WTC11 (cell line): ENCODE data around the gene TOX2. TPM values are rescaled to one million over a fixed set of nuclear protein-coding genes. Genes with fewer than 3 reads are reported as not detected.

Experiments used
- ATAC-seq: fragments of 200-7000 bp; cut with Tn5 transposase; 2 replicates; pipeline ENCODE4 v1.10.0; 2021; ENCODE audit warnings: mild to moderate bottlenecking, moderate library complexity
- CTCF ChIA-PET: fragments of 300-600 bp; sonication (Branson Sonifier 250); formaldehyde crosslinking; loops from one replicate; lab custom pipeline; 2021; ENCODE audit warnings: antibody characterized with exemption; lab: Charles Lee
- POLR2A ChIA-PET: fragments of 350-600 bp; sonication (Branson Sonifier 250); formaldehyde crosslinking; loops from one replicate; lab custom pipeline; 2021; ENCODE audit warnings: antibody characterized with exemption; lab: Charles Lee
- DNase-seq: peaks from one replicate; pipeline ENCODE4 v3.0.0; 2021; ENCODE audit warnings: low spot score
- H3K27ac Mint-ChIP-seq: 2 replicates; pipeline ENCODE4 v1.8.0; 2021; ENCODE audit warnings: mixed read lengths
- H3K27me3 Mint-ChIP-seq: 2 replicates; pipeline ENCODE4 v1.8.0; 2021; ENCODE audit warnings: low read depth, mild to moderate bottlenecking, moderate library complexity, mixed read lengths
- H3K36me3 Mint-ChIP-seq: 2 replicates; pipeline ENCODE4 v1.8.0; 2021; ENCODE audit warnings: mixed read lengths
- H3K4me1 Mint-ChIP-seq: 2 replicates; pipeline ENCODE4 v1.8.0; 2022; ENCODE audit warnings: mixed read lengths
- H3K4me3 Mint-ChIP-seq: 2 replicates; pipeline ENCODE4 v1.8.0; 2021; ENCODE audit warnings: mild to moderate bottlenecking, moderate library complexity, mixed read lengths
- H3K9me3 Mint-ChIP-seq: 2 replicates; pipeline ENCODE4 v1.8.0; 2021; ENCODE audit warnings: mixed read lengths
- ATF1 ChIP-seq: sonication (generic); formaldehyde crosslinking; IDR thresholded peaks from 2 replicates; pipeline ENCODE4 v1.8.1; 2023; ENCODE audit warnings: mild to moderate bottlenecking, moderate library complexity, missing genetic modification reagents
- CDX4 ChIP-seq: fragments of 250-450 bp; sonication (Bioruptor Pico); IDR thresholded peaks from 2 replicates; pipeline ENCODE4 v1.9.0; 2021; ENCODE audit warnings: moderate library complexity, mild to moderate bottlenecking, inconsistent platforms, borderline replicate concordance
- ERG ChIP-seq: fragments of 250-450 bp; sonication (Bioruptor Pico); IDR thresholded peaks from 2 replicates; pipeline ENCODE4 v1.8.0; 2021; ENCODE audit warnings: mild to moderate bottlenecking
- GABPB1 ChIP-seq: sonication (generic); formaldehyde crosslinking; IDR thresholded peaks from 2 replicates; pipeline ENCODE4 v1.8.1; 2023; ENCODE audit warnings: mild to moderate bottlenecking, missing genetic modification reagents
- JAZF1 ChIP-seq: fragments of 250-450 bp; sonication (Bioruptor Pico); IDR thresholded peaks from 2 replicates; pipeline ENCODE4 v1.9.0; 2021; ENCODE audit warnings: moderate library complexity, mild to moderate bottlenecking, inconsistent platforms
- JUN ChIP-seq: sonication (generic); formaldehyde crosslinking; IDR thresholded peaks from 2 replicates; pipeline ENCODE4 v1.8.0; 2023; ENCODE audit warnings: mild to moderate bottlenecking, missing genetic modification reagents
- MAX ChIP-seq: sonication (generic); formaldehyde crosslinking; IDR thresholded peaks from 2 replicates; pipeline ENCODE4 v1.8.0; 2022; ENCODE audit warnings: mild to moderate bottlenecking, missing genetic modification reagents
- NR2C2 ChIP-seq: sonication (generic); formaldehyde crosslinking; IDR thresholded peaks from 2 replicates; pipeline ENCODE4 v1.8.0; 2022; ENCODE audit warnings: mild to moderate bottlenecking, missing genetic modification reagents
- PRRX2 ChIP-seq: fragments of 250-450 bp; sonication (Bioruptor Pico); IDR thresholded peaks from 2 replicates; pipeline ENCODE4 v1.8.0; 2021; ENCODE audit warnings: mild to moderate bottlenecking
- SMAD4 ChIP-seq: sonication (generic); formaldehyde crosslinking; IDR thresholded peaks from 2 replicates; pipeline ENCODE4 v1.8.0; 2022; ENCODE audit warnings: mild to moderate bottlenecking, missing genetic modification reagents
- SP1 ChIP-seq: sonication (generic); formaldehyde crosslinking; conservative IDR thresholded peaks from 2 replicates; pipeline ENCODE4 v1.8.1; 2022; ENCODE audit warnings: missing genetic modification reagents
- TCF7 ChIP-seq: sonication (generic); formaldehyde crosslinking; IDR thresholded peaks from 2 replicates; pipeline ENCODE4 v1.8.0; 2022; ENCODE audit warnings: mild to moderate bottlenecking, low read depth, missing genetic modification reagents, moderate library complexity
- ZNF121 ChIP-seq: sonication (generic); formaldehyde crosslinking; IDR thresholded peaks from 2 replicates; pipeline ENCODE4 v1.8.0; 2023; ENCODE audit warnings: missing genetic modification reagents
- ZNF138 ChIP-seq: sonication (generic); formaldehyde crosslinking; conservative IDR thresholded peaks from 2 replicates; pipeline ENCODE4 v1.8.1; 2022; ENCODE audit warnings: mild to moderate bottlenecking, moderate library complexity, missing genetic modification reagents
- ZNF281 ChIP-seq: sonication (generic); formaldehyde crosslinking; IDR thresholded peaks from 2 replicates; pipeline ENCODE4 v1.8.0; 2023; ENCODE audit warnings: mild to moderate bottlenecking, missing genetic modification reagents
- total RNA-seq: library from RNA; stranded (reverse); gene quantifications from 3 replicates; pipeline ENCODE4 v1.2.3, GENCODE V29; 2021
- TF ChIP-seq, protein P1 (sequence below): sonication (generic); formaldehyde crosslinking; IDR thresholded peaks from 2 replicates; pipeline ENCODE4 v1.8.1; 2022; ENCODE audit warnings: missing genetic modification reagents, borderline replicate concordance
- TF ChIP-seq, protein P2 (sequence below): sonication (generic); formaldehyde crosslinking; IDR thresholded peaks from 2 replicates; pipeline ENCODE4 v1.8.0; 2022; ENCODE audit warnings: missing genetic modification reagents
- TF ChIP-seq, protein P3 (sequence below): sonication (generic); formaldehyde crosslinking; IDR thresholded peaks from 2 replicates; pipeline ENCODE4 v1.8.1; 2023; ENCODE audit warnings: mild to moderate bottlenecking, moderate library complexity, missing genetic modification reagents
- TF ChIP-seq, protein P4 (sequence below): sonication (generic); formaldehyde crosslinking; IDR thresholded peaks from 2 replicates; pipeline ENCODE4 v1.8.1; 2022; ENCODE audit warnings: low read depth, missing genetic modification reagents, borderline replicate concordance
- TF ChIP-seq, protein P5 (sequence below): sonication (generic); formaldehyde crosslinking; IDR thresholded peaks from 2 replicates; pipeline ENCODE4 v1.8.1; 2022; ENCODE audit warnings: mild to moderate bottlenecking, moderate library complexity, missing genetic modification reagents

Gene TOX2
- total RNA-seq, 1 experiment from 2014 or later: 3.4 TPM

DNA sequence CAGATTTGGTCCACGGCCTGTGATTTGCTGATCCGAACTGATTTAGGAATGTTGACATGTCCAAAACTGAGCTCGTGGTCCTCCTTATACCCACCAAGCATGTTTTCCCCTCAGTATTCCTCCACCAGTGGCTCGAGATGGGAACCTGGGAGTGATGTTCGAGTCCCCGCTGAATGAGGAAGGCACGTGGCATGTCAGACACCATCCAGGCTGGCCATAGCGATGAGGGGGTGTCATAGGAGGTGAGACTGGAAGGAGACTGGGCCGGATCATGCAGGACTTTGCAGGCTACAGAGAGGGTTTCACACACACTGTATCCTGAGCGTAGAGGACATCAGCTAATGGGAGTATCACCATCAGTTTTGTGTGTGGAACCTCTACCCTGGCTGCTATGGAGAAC, 78.2 kb downstream of the TOX2 start:
- Mint-ChIP-seq H3K4me1 (no peaks in the 10 kb centered on the region), H3K27ac (no peak overlapping the region), H3K4me3 (no peak overlapping the region), H3K27me3 (no peaks in the 10 kb centered on the region), H3K9me3 (peaks cover 9% of the 10 kb centered on the region), H3K36me3 (no peaks in the 10 kb centered on the region)
- ChIA-PET POLR2A (no interaction called here), CTCF (interaction anchor here (2.9 kb wide), 1 partner anchor 10 kb away, joined by 12 read pairs; no protein-coding TSS in a partner anchor)
- ATAC-seq (no peak), DNase-seq (no peak)
- TF ChIP-seq, protein P1, sequence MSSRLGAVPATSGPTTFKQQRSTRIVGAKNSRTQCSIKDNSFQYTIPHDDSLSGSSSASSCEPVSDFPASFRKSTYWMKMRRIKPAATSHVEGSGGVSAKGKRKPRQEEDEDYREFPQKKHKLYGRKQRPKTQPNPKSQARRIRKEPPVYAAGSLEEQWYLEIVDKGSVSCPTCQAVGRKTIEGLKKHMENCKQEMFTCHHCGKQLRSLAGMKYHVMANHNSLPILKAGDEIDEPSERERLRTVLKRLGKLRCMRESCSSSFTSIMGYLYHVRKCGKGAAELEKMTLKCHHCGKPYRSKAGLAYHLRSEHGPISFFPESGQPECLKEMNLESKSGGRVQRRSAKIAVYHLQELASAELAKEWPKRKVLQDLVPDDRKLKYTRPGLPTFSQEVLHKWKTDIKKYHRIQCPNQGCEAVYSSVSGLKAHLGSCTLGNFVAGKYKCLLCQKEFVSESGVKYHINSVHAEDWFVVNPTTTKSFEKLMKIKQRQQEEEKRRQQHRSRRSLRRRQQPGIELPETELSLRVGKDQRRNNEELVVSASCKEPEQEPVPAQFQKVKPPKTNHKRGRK (CRISPR knock-in tag): no peak
- TF ChIP-seq NR2C2 (CRISPR knock-in tag): no peak
- no peak for TF ChIP-seq ZNF281 (CRISPR knock-in tag)
- TF ChIP-seq, protein P2, sequence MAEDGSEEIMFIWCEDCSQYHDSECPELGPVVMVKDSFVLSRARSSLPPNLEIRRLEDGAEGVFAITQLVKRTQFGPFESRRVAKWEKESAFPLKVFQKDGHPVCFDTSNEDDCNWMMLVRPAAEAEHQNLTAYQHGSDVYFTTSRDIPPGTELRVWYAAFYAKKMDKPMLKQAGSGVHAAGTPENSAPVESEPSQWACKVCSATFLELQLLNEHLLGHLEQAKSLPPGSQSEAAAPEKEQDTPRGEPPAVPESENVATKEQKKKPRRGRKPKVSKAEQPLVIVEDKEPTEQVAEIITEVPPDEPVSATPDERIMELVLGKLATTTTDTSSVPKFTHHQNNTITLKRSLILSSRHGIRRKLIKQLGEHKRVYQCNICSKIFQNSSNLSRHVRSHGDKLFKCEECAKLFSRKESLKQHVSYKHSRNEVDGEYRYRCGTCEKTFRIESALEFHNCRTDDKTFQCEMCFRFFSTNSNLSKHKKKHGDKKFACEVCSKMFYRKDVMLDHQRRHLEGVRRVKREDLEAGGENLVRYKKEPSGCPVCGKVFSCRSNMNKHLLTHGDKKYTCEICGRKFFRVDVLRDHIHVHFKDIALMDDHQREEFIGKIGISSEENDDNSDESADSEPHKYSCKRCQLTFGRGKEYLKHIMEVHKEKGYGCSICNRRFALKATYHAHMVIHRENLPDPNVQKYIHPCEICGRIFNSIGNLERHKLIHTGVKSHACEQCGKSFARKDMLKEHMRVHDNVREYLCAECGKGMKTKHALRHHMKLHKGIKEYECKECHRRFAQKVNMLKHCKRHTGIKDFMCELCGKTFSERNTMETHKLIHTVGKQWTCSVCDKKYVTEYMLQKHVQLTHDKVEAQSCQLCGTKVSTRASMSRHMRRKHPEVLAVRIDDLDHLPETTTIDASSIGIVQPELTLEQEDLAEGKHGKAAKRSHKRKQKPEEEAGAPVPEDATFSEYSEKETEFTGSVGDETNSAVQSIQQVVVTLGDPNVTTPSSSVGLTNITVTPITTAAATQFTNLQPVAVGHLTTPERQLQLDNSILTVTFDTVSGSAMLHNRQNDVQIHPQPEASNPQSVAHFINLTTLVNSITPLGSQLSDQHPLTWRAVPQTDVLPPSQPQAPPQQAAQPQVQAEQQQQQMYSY (CRISPR knock-in tag): no peak
- TF ChIP-seq CDX4: no peak
- no peak for TF ChIP-seq PRRX2 (CRISPR knock-in tag)

DNA sequence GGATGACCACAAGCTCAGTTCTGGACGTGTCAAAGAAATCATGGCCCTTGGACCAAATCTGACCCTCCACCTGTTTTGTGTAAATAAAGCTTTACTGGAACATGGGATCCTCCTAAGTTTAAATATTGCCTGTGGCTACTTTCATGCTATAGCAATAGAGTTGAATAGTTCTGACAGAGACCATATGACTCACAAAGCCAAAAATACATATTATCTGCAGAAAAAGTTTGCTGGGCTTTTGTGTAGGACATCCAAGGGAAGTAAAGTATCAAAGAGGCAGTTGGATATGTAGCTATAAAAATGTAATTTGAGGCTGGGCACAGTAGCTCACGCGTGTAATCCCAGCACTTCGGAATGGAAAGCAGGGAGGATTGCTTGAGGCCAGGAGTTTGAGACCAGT, 78.9 kb downstream of the TOX2 start:
- CTCF ChIA-PET: interaction anchor here (2.9 kb wide), 1 partner anchor 10 kb away, joined by 12 read pairs; no protein-coding TSS in a partner anchor

DNA sequence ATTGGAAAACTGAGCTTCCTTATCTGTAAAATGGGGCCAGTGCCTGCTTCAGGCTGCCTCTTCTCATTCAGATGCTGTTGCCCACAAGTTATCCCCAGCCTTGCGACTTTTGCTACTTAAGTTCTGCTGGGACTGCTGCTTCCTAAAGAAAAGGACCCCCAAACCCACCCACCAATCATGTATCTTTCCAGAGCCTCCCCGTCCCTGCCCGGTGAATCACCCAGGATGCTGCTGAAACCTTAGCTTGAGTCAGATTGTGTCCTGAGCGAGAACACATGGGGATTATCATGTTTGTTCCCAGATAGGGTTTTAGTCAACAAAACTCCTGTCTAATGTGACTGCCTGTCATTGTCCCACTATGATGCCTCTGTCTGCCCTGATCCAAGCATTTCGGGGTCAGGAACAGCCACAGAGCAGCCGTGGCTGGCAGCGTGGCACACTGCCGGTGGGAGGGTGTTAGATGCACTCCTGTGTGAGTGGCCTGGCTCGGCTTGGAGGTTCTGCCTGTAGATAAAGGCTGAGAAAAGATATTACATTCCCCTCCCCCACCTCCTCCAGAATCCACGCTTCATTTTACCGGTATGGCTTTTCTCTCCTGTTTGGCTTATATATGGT, 79.9 kb downstream of the TOX2 start:
- Mint-ChIP-seq H3K9me3 (peaks cover 6% of the 10 kb centered on the region), H3K4me3 (no peak overlapping the region), H3K36me3 (no peaks in the 10 kb centered on the region), H3K27ac (no peak overlapping the region; the same call in 1 of the 2 replicates), H3K4me1 (no peaks in the 10 kb centered on the region), H3K27me3 (no peaks in the 10 kb centered on the region)
- ChIA-PET CTCF (interaction anchor here (2.9 kb wide), 1 partner anchor 11 kb away, joined by 12 read pairs; no protein-coding TSS in a partner anchor), POLR2A (no interaction called here)
- no peak for ATAC-seq
- DNase-seq: no peak
- TF ChIP-seq, protein P3, sequence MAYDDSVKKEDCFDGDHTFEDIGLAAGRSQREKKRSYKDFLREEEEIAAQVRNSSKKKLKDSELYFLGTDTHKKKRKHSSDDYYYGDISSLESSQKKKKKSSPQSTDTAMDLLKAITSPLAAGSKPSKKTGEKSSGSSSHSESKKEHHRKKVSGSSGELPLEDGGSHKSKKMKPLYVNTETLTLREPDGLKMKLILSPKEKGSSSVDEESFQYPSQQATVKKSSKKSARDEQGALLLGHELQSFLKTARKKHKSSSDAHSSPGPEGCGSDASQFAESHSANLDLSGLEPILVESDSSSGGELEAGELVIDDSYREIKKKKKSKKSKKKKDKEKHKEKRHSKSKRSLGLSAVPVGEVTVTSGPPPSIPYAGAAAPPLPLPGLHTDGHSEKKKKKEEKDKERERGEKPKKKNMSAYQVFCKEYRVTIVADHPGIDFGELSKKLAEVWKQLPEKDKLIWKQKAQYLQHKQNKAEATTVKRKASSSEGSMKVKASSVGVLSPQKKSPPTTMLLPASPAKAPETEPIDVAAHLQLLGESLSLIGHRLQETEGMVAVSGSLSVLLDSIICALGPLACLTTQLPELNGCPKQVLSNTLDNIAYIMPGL (CRISPR knock-in tag): no peak
- TF ChIP-seq ATF1 (no peak), JAZF1 (CRISPR knock-in tag) (no peak), MAX (CRISPR knock-in tag) (no peak), GABPB1 (CRISPR knock-in tag) (no peak), ERG (CRISPR knock-in tag) (no peak)
- TF ChIP-seq, protein P4, sequence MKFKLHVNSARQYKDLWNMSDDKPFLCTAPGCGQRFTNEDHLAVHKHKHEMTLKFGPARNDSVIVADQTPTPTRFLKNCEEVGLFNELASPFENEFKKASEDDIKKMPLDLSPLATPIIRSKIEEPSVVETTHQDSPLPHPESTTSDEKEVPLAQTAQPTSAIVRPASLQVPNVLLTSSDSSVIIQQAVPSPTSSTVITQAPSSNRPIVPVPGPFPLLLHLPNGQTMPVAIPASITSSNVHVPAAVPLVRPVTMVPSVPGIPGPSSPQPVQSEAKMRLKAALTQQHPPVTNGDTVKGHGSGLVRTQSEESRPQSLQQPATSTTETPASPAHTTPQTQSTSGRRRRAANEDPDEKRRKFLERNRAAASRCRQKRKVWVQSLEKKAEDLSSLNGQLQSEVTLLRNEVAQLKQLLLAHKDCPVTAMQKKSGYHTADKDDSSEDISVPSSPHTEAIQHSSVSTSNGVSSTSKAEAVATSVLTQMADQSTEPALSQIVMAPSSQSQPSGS (CRISPR knock-in tag): no peak

More for the DNA sequence above, 78.9 kb downstream of the TOX2 start:
- no peaks in the 10 kb centered on the region for H3K36me3 Mint-ChIP-seq
- H3K4me1 Mint-ChIP-seq: no peaks in the 10 kb centered on the region
- no peak overlapping the region for H3K27ac Mint-ChIP-seq
- H3K9me3 Mint-ChIP-seq: peaks cover 9% of the 10 kb centered on the region
- POLR2A ChIA-PET: no interaction called here
- no peaks in the 10 kb centered on the region for H3K27me3 Mint-ChIP-seq
- no peak for DNase-seq
- TF ChIP-seq, protein P5, sequence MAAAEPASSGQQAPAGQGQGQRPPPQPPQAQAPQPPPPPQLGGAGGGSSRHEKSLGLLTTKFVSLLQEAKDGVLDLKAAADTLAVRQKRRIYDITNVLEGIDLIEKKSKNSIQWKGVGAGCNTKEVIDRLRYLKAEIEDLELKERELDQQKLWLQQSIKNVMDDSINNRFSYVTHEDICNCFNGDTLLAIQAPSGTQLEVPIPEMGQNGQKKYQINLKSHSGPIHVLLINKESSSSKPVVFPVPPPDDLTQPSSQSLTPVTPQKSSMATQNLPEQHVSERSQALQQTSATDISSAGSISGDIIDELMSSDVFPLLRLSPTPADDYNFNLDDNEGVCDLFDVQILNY (CRISPR knock-in tag): no peak
- TF ChIP-seq SP1 (CRISPR knock-in tag) (no peak), TCF7 (CRISPR knock-in tag) (no peak), ZNF138 (CRISPR knock-in tag) (no peak), ZNF121 (no peak), SMAD4 (CRISPR knock-in tag) (no peak), JUN (no peak)
- no peak for ATAC-seq
- H3K4me3 Mint-ChIP-seq: no peak overlapping the region
